Measurements from ENCODE around the gene TAX1BP1.
A peak's percentile ranks its signal among the peaks of the same experiment; 100 is the strongest.

Gene TAX1BP1

GRCh38 chr7:27767374-27767773 is 27.4 kb downstream of the TAX1BP1 start:
- no peak overlapping the region for H3K4me3 ChIP-seq (ENCODE audit: low read depth, low read length)
- TF ChIP-seq, protein P1, sequence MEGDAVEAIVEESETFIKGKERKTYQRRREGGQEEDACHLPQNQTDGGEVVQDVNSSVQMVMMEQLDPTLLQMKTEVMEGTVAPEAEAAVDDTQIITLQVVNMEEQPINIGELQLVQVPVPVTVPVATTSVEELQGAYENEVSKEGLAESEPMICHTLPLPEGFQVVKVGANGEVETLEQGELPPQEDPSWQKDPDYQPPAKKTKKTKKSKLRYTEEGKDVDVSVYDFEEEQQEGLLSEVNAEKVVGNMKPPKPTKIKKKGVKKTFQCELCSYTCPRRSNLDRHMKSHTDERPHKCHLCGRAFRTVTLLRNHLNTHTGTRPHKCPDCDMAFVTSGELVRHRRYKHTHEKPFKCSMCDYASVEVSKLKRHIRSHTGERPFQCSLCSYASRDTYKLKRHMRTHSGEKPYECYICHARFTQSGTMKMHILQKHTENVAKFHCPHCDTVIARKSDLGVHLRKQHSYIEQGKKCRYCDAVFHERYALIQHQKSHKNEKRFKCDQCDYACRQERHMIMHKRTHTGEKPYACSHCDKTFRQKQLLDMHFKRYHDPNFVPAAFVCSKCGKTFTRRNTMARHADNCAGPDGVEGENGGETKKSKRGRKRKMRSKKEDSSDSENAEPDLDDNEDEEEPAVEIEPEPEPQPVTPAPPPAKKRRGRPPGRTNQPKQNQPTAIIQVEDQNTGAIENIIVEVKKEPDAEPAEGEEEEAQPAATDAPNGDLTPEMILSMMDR (IDR thresholded peaks at IDR 0.05; ENCODE audit: insufficient read depth, low read length, missing control alignments) = no peak
- CTCF ChIA-PET = interaction anchor here (0.8 to 8.9 kb wide), 4 partner anchors 9 to 571 kb away, joined by 3 to 64 read pairs (median 4); no protein-coding TSS in a partner anchor
- no peak for DNase-seq (ENCODE audit: low read depth, low spot score)
- POLR2A ChIA-PET = no interaction called here

DNA sequence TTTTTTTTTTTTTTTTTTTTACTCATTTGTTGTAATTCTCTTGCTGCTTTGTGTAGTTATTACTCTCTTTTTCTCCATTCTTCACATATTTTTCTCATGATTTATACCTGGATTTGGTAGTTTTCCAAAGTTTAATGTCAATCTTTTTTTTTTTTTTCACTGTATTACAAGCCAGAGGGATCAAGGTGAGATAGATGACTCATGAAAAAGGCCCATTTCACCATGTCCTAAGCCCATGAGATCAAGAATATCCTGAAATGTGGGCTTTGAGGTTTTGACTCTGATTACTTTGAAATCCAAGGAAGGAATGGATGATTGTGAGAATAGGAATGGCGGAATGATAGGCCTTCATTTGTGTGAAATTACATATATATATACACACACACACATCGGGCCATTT is 31.1 kb downstream of the TAX1BP1 start:
- ChIA-PET CTCF (interaction anchor here (1.5 to 6.9 kb wide), 2 partner anchors 11 to 577 kb away, joined by 4 to 67 read pairs; no protein-coding TSS in a partner anchor), POLR2A (no interaction called here)
- no peak overlapping the region for H3K4me3 ChIP-seq (ENCODE audit: low read depth, low read length)
- TF ChIP-seq, protein P1 (IDR thresholded peaks at IDR 0.05; ENCODE audit: insufficient read depth, low read length, missing control alignments) = no peak
- DNase-seq (ENCODE audit: low read depth, low spot score) = no peak

GRCh38 chr7:27774717-27775328 is 34.9 kb downstream of the TAX1BP1 start:
- TF ChIP-seq, protein P1 (IDR thresholded peaks at IDR 0.05; ENCODE audit: insufficient read depth, low read length, missing control alignments) = peak; percentile 58
- POLR2A ChIA-PET = no interaction called here

DNA sequence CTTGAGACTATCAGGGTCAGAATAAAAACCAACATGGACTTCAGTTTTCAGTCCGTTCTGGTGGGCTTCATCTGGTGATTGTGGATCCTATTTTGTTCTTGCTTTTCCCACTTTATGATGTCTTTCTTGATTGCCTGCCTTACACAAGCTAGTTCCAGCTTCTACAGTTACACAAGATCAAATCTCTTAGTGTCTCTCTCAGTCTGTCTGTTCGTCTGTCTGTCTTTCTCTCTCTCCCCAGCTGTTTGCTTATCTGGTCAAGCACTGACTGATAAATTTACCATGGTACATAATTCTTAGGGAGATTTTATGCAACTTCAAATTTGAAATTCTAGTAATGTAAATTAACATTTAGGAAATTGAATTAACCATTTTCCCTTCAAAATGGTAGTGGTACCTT is 35.8 kb downstream of the TAX1BP1 start:
- TF ChIP-seq, protein P1 (IDR thresholded peaks at IDR 0.05; ENCODE audit: insufficient read depth, low read length, missing control alignments) = no peak
- no peak for DNase-seq (ENCODE audit: low read depth, low spot score)
- ChIA-PET POLR2A (no interaction called here), CTCF (interaction anchor here (1.0 to 8.4 kb wide), 14 partner anchors 10 to 582 kb away, joined by 3 to 67 read pairs (median 10); no protein-coding TSS in a partner anchor)
- no peak overlapping the region for H3K4me3 ChIP-seq (ENCODE audit: low read depth, low read length)

More at GRCh38 chr7:27774717-27775328, 34.9 kb downstream of the TAX1BP1 start:
- CTCF ChIA-PET = interaction anchor here (0.7 to 8.4 kb wide), 42 partner anchors 8 to 581 kb away, joined by 3 to 67 read pairs (median 4); no protein-coding TSS in a partner anchor
- no peak overlapping the region for H3K4me3 ChIP-seq (ENCODE audit: low read depth, low read length)
- no peak for DNase-seq (ENCODE audit: low read depth, low spot score)

DNA sequence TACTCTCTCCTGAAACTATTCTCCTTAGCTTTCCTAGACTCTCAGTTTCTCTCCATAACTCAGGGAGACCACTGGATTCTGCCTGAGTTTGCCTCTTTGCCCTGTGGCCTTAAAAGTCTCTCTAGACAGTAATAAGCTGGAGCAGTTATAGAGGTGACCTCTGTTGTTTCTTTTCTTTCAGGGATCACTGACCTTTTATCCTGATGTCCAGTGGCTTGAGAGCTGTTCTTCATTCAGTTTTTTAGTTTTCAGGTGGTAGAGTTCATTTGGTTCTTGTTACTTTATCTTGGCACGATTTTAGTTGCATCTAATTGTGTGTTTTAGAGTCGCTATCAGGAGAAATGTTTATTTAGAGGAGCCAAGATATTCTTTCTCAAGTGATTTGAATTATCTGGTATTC is 37.7 kb downstream of the TAX1BP1 start:
- TF ChIP-seq, protein P1 (IDR thresholded peaks at IDR 0.05; ENCODE audit: insufficient read depth, low read length, missing control alignments) = no peak
- DNase-seq (ENCODE audit: low read depth, low spot score) = no peak
- CTCF ChIA-PET = interaction anchor here (0.6 to 8.4 kb wide), 10 partner anchors 8 to 598 kb away, joined by 3 to 64 read pairs (median 4); no protein-coding TSS in a partner anchor
- H3K4me3 ChIP-seq (ENCODE audit: low read depth, low read length) = no peak overlapping the region
- POLR2A ChIA-PET = no interaction called here

DNA sequence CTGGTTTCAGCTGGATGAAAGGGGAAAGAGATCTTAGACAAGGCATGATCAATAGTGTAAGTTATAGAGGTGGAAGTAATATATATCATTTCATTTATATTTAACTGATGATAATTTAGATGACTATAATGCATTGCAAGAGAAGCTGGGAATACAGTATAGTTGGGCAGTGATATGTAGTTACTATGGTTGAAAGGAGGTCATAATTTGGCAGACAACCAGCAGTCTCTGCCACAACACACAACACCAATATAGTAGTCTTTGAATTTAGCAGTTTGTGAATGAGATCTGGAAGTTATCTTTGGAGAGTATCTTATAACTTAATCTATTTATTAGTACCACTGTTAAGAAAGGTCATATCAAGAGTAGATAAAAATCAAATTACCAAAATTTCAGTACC is 39.9 kb downstream of the TAX1BP1 start:
- TF ChIP-seq, protein P1 (IDR thresholded peaks at IDR 0.05; ENCODE audit: insufficient read depth, low read length, missing control alignments) = no peak
- CTCF ChIA-PET = interaction anchor here (0.7 to 8.4 kb wide), 4 partner anchors 9 to 584 kb away, joined by 3 to 64 read pairs (median 12); no protein-coding TSS in a partner anchor
- DNase-seq (ENCODE audit: low read depth, low spot score) = no peak
- no peak overlapping the region for H3K4me3 ChIP-seq (ENCODE audit: low read depth, low read length)
- POLR2A ChIA-PET = no interaction called here
